Measurements from ENCODE around the gene COL26A1. TPM values are rescaled to one million over a fixed set of nuclear protein-coding genes. Genes with fewer than 3 reads are reported as not detected.
"Not testable (repeated sequence)": the region's sequence is repeated elsewhere in the genome, so short reads cannot be mapped to it uniquely, and the experiment has no call there.

COL26A1 gene
- total RNA-seq, 1 experiment from 2014 or later = 0.18 TPM

GRCh38 chr7:101604934-101605332, 242.3 kb downstream of the COL26A1 start:
- in situ Hi-C loops (cut with HindIII; ENCODE audit: low pct_unique_long_range_greater_than_20kb, low sequenced_read_pairs); DNase-seq (ENCODE audit: low read depth, low spot score): not testable (repeated sequence)

GRCh38 chr7:101605611-101606497, 243.2 kb downstream of the COL26A1 start:
- DNase-seq (ENCODE audit: low read depth, low spot score) = no peak
- in situ Hi-C loops (cut with HindIII; ENCODE audit: low pct_unique_long_range_greater_than_20kb, low sequenced_read_pairs) = no loop called here

- in situ Hi-C loops (cut with HindIII; ENCODE audit: low pct_unique_long_range_greater_than_20kb, low sequenced_read_pairs) = no loop called here
- DNase-seq (ENCODE audit: low read depth, low spot score) = no peak
Measured at GRCh38 chr7:101606498-101606923, 243.8 kb downstream of the COL26A1 start.

Small RNAs within 50 kb of the gene (small RNA-seq; reads per million reads assigned to genes)
- 0 reads per million in 2 experiments for gene AC004965.1

Other genes with a start within 250 kb of the COL26A1 start
- gene SERPINE1, start 235.8 kb upstream of the COL26A1 start, total RNA-seq (2014; rRNA removed; shearing (Covaris generic)) = 0.27 TPM in 1 of 2 replicates, not detected in the other
- 329 and 367 TPM in 2 replicates for gene AP1S1, start 208.4 kb upstream of the COL26A1 start, total RNA-seq (2014; rRNA removed; shearing (Covaris generic))
- gene VGF, start 197.3 kb upstream of the COL26A1 start, total RNA-seq (2014; rRNA removed; shearing (Covaris generic)) = 848 and 983 TPM in 2 replicates
- 1.5 and 3.9 TPM in 2 replicates for gene NAT16, start 182.6 kb upstream of the COL26A1 start, total RNA-seq (2014; rRNA removed; shearing (Covaris generic))
- gene MOGAT3, start 161.8 kb upstream of the COL26A1 start, total RNA-seq (2014; rRNA removed; shearing (Covaris generic)) = not detected in 2 replicates
- gene PLOD3, start 145.3 kb upstream of the COL26A1 start, total RNA-seq (2014; rRNA removed; shearing (Covaris generic)) = 275 and 325 TPM in 2 replicates
- 211 and 241 TPM in 2 replicates for gene ZNHIT1, start 144.7 kb upstream of the COL26A1 start, total RNA-seq (2014; rRNA removed; shearing (Covaris generic))
- gene CLDN15, start 125.1 kb upstream of the COL26A1 start, total RNA-seq (2014; rRNA removed; shearing (Covaris generic)) = 8.4 and 9.2 TPM in 2 replicates
- gene FIS1, start 117.8 kb upstream of the COL26A1 start, total RNA-seq (2014; rRNA removed; shearing (Covaris generic)) = 252 and 310 TPM in 2 replicates
- 28.9 and 32.5 TPM in 2 replicates for gene IFT22, start 41.1 kb upstream of the COL26A1 start, total RNA-seq (2014; rRNA removed; shearing (Covaris generic))

Measured in SK-MEL-5 (cell line).